ENCODE measurements around the gene STIM2.
A peak's percentile ranks its signal among the peaks of the same experiment; 100 is the strongest.
"Not testable (repeated sequence)": the region's sequence is repeated elsewhere in the genome, so short reads cannot be mapped to it uniquely, and the experiment has no call there.

Gene STIM2

GRCh38 chr4:26947318-26947717 is 86.7 kb downstream of the STIM2 start:
- in situ Hi-C loops (cut with MboI; ENCODE audit: low sequenced_read_pairs): no loop called here
- no peak for DNase-seq (ENCODE audit: low spot score in 2 of 2)
- Histone ChIP-seq H3K27me3 (ENCODE audit: low read depth) (no peaks in the 10 kb centered on the region), H3K9me3 (no peaks in the 10 kb centered on the region), H3K4me1 (no peaks in the 10 kb centered on the region), H3K4me3 (no peak overlapping the region), H3K36me3 (replicated peaks) (no peaks in the 10 kb centered on the region)

GRCh38 chr4:26950446-26950845 is 89.8 kb downstream of the STIM2 start:
- H3K4me3 ChIP-seq: no peak overlapping the region
- DNase-seq (ENCODE audit: low spot score in 2 of 2): no peak
- no peaks in the 10 kb centered on the region for H3K36me3 ChIP-seq (replicated peaks)
- in situ Hi-C loops (cut with MboI; ENCODE audit: low sequenced_read_pairs): no loop called here
- H3K27me3 ChIP-seq (ENCODE audit: low read depth): no peaks in the 10 kb centered on the region
- no peaks in the 10 kb centered on the region for H3K4me1 ChIP-seq
- H3K9me3 ChIP-seq: no peaks in the 10 kb centered on the region

GRCh38 chr4:26952891-26953290 is 92.2 kb downstream of the STIM2 start:
- Histone ChIP-seq H3K4me3 (no peak overlapping the region), H3K36me3 (replicated peaks) (no peaks in the 10 kb centered on the region), H3K4me1 (no peaks in the 10 kb centered on the region), H3K27me3 (ENCODE audit: low read depth) (no peaks in the 10 kb centered on the region), H3K9me3 (no peaks in the 10 kb centered on the region)
- in situ Hi-C loops (cut with MboI; ENCODE audit: low sequenced_read_pairs): no loop called here
- DNase-seq (ENCODE audit: low spot score in 2 of 2): no peak

- no peak for DNase-seq (ENCODE audit: low spot score in 2 of 2)
- H3K36me3 ChIP-seq (replicated peaks): no peaks in the 10 kb centered on the region
- no peak overlapping the region for H3K4me3 ChIP-seq
- in situ Hi-C loops (cut with MboI; ENCODE audit: low sequenced_read_pairs): no loop called here
- no peaks in the 10 kb centered on the region for H3K9me3 ChIP-seq
- H3K4me1 ChIP-seq: no peaks in the 10 kb centered on the region
- no peaks in the 10 kb centered on the region for H3K27me3 ChIP-seq (ENCODE audit: low read depth)
Observed at GRCh38 chr4:26953366-26953765, 92.7 kb downstream of the STIM2 start.

GRCh38 chr4:26953770-26954423 is 93.3 kb downstream of the STIM2 start:
- H3K36me3 ChIP-seq (replicated peaks): no peaks in the 10 kb centered on the region
- in situ Hi-C loops (cut with MboI; ENCODE audit: low sequenced_read_pairs): no loop called here

GRCh38 chr4:26955241-26955640 is 94.6 kb downstream of the STIM2 start:
- Histone ChIP-seq H3K36me3 (replicated peaks) (no peaks in the 10 kb centered on the region), H3K4me1 (no peaks in the 10 kb centered on the region), H3K27me3 (ENCODE audit: low read depth) (no peaks in the 10 kb centered on the region), H3K4me3 (no peak overlapping the region), H3K9me3 (no peaks in the 10 kb centered on the region)
- in situ Hi-C loops (cut with MboI; ENCODE audit: low sequenced_read_pairs): no loop called here
- DNase-seq (ENCODE audit: low spot score in 2 of 2): no peak

More at GRCh38 chr4:26953770-26954423, 93.3 kb downstream of the STIM2 start:
- Histone ChIP-seq H3K4me1 (no peaks in the 10 kb centered on the region), H3K9me3 (no peaks in the 10 kb centered on the region), H3K4me3 (no peak overlapping the region), H3K27me3 (ENCODE audit: low read depth) (no peaks in the 10 kb centered on the region)
- no peak for DNase-seq (ENCODE audit: low spot score in 2 of 2)

- Histone ChIP-seq H3K9me3 (no peaks in the 10 kb centered on the region), H3K36me3 (replicated peaks) (no peaks in the 10 kb centered on the region), H3K4me3 (no peak overlapping the region), H3K4me1 (no peaks in the 10 kb centered on the region), H3K27me3 (ENCODE audit: low read depth) (no peaks in the 10 kb centered on the region)
- DNase-seq (ENCODE audit: low spot score in 2 of 2): no peak
- in situ Hi-C loops (cut with MboI; ENCODE audit: low sequenced_read_pairs): no loop called here
Observed at GRCh38 chr4:26958925-26959653, 98.4 kb downstream of the STIM2 start.

GRCh38 chr4:26959654-26960047 is 99.0 kb downstream of the STIM2 start:
- no peaks in the 10 kb centered on the region for H3K36me3 ChIP-seq (replicated peaks)
- H3K4me3 ChIP-seq: no peak overlapping the region
- peaks cover 5% of the 10 kb centered on the region for H3K4me1 ChIP-seq
- in situ Hi-C loops (cut with MboI; ENCODE audit: low sequenced_read_pairs): no loop called here
- H3K9me3 ChIP-seq: no peaks in the 10 kb centered on the region
- no peak for DNase-seq (ENCODE audit: low spot score in 2 of 2)
- H3K27me3 ChIP-seq (ENCODE audit: low read depth): no peaks in the 10 kb centered on the region

GRCh38 chr4:26962720-26963119 is 102.1 kb downstream of the STIM2 start:
- Histone ChIP-seq H3K9me3 (no peaks in the 10 kb centered on the region), H3K36me3 (replicated peaks) (no peaks in the 10 kb centered on the region), H3K4me3 (no peak overlapping the region), H3K27me3 (ENCODE audit: low read depth) (no peaks in the 10 kb centered on the region), H3K4me1 (peaks cover 7% of the 10 kb centered on the region)
- in situ Hi-C loops (cut with MboI; ENCODE audit: low sequenced_read_pairs): no loop called here
- DNase-seq (ENCODE audit: low spot score in 2 of 2): no peak

GRCh38 chr4:26964512-26964911 is 103.9 kb downstream of the STIM2 start:
- in situ Hi-C loops (cut with MboI; ENCODE audit: low sequenced_read_pairs): no loop called here
- Histone ChIP-seq H3K4me1 (peaks cover 7% of the 10 kb centered on the region), H3K36me3 (replicated peaks) (no peaks in the 10 kb centered on the region), H3K4me3 (no peak overlapping the region), H3K27me3 (ENCODE audit: low read depth) (no peaks in the 10 kb centered on the region), H3K9me3 (no peaks in the 10 kb centered on the region)
- no peak for DNase-seq (ENCODE audit: low spot score in 2 of 2)

- no peak for DNase-seq (ENCODE audit: low spot score in 2 of 2)
- H3K9me3 ChIP-seq: no peaks in the 10 kb centered on the region
- H3K36me3 ChIP-seq (replicated peaks): no peaks in the 10 kb centered on the region
- no peak overlapping the region for H3K4me3 ChIP-seq
- H3K27me3 ChIP-seq (ENCODE audit: low read depth): no peaks in the 10 kb centered on the region
- in situ Hi-C loops (cut with MboI; ENCODE audit: low sequenced_read_pairs): no loop called here
- peaks cover 7% of the 10 kb centered on the region for H3K4me1 ChIP-seq
Observed at GRCh38 chr4:26964994-26965393, 104.4 kb downstream of the STIM2 start.

- DNase-seq (ENCODE audit: low spot score in 2 of 2): peak in 1 of 2 experiments; percentile 29
- H3K9me3 ChIP-seq; H3K27me3 ChIP-seq (ENCODE audit: low read depth); H3K4me1 ChIP-seq; H3K4me3 ChIP-seq; H3K36me3 ChIP-seq (replicated peaks); in situ Hi-C loops (cut with MboI; ENCODE audit: low sequenced_read_pairs): not testable (repeated sequence)
Observed at GRCh38 chr4:26975464-26976181, 115.0 kb downstream of the STIM2 start.

- Histone ChIP-seq H3K27me3 (ENCODE audit: low read depth) (no peaks in the 10 kb centered on the region), H3K9me3 (no peaks in the 10 kb centered on the region), H3K36me3 (replicated peaks) (no peaks in the 10 kb centered on the region), H3K4me3 (no peak overlapping the region), H3K4me1 (no peaks in the 10 kb centered on the region)
- in situ Hi-C loops (cut with MboI; ENCODE audit: low sequenced_read_pairs): no loop called here
- no peak for DNase-seq (ENCODE audit: low spot score in 2 of 2)
Observed at GRCh38 chr4:26978387-26979053, 117.9 kb downstream of the STIM2 start.

- Histone ChIP-seq H3K27me3 (ENCODE audit: low read depth) (no peaks in the 10 kb centered on the region), H3K4me3 (no peak overlapping the region), H3K4me1 (no peaks in the 10 kb centered on the region), H3K36me3 (replicated peaks) (no peaks in the 10 kb centered on the region), H3K9me3 (no peaks in the 10 kb centered on the region)
- DNase-seq (ENCODE audit: low spot score in 2 of 2): no peak
- in situ Hi-C loops (cut with MboI; ENCODE audit: low sequenced_read_pairs): no loop called here
Observed at GRCh38 chr4:26984896-26985295, 124.3 kb downstream of the STIM2 start.
